Measurements from ENCODE around the gene E2F2. TPM values are rescaled to one million over a fixed set of nuclear protein-coding genes. Genes with fewer than 3 reads are reported as not detected.

The E2F2 gene
- polyA plus RNA-seq, 1 of the 3 experiments (the other 2 are of a cell fraction) = 0.43 TPM

- TF ChIP-seq NFIC (IDR thresholded peaks at IDR 0.05; ENCODE audit: borderline replicate concordance) = peak; percentile 42; the same call in 1 of the 2 replicates
- peak; percentile 62; the same call in 1 of the 2 replicates for TF ChIP-seq SIN3A (IDR thresholded peaks at IDR 0.05; ENCODE audit: borderline replicate concordance, low read depth, low read length)
- TF ChIP-seq FOXJ3 (CRISPR knock-in tag; IDR thresholded peaks at IDR 0.05) = no peak
- peak; percentile 44; the same call in 1 of the 2 replicates for TF ChIP-seq POLR2AphosphoS5 (IDR thresholded peaks at IDR 0.05; ENCODE audit: low read depth, low read length)
- TF ChIP-seq MAX (IDR thresholded peaks at IDR 0.05; ENCODE audit: low read depth) = 0 out of 2 replicates have a peak, but pooled peaks have one; percentile 38
- TF ChIP-seq RXRA (IDR thresholded peaks at IDR 0.05; ENCODE audit: borderline replicate concordance, low read depth) = peak; percentile 59; the same call in 1 of the 2 replicates
- peak; percentile 27; the same call in 1 of the 2 replicates for TF ChIP-seq JUND (IDR thresholded peaks at IDR 0.05)
- TF ChIP-seq RFX5 (IDR thresholded peaks at IDR 0.05; ENCODE audit: low read length) = no peak
Measured at GRCh38 chr1:23555986-23556634, 25.1 kb upstream of the E2F2 start (continued).

GRCh38 chr1:23555270-23555985 lies 24.4 kb upstream of the E2F2 start:
- H3K36me3 ChIP-seq (replicated peaks in 1 of 2; ENCODE audit: control insufficient read depth in 1 of 2, insufficient read depth in 2 of 2, low read length in 1 of 2) = peaks cover 2 to 23% of the 10 kb centered on the region in 2 experiments
- ChIA-PET POLR2A (interaction anchor here (0.9 to 1.8 kb wide), 8 partner anchors 13 to 83 kb away, joined by 3 to 9 read pairs (median 4); no protein-coding TSS in a partner anchor), CTCF (interaction anchor here (0.7 to 18.2 kb wide), 9 partner anchors 9 to 137 kb away, joined by 3 to 708 read pairs (median 6); partner anchors contain the start of genes E2F2 and RPL11)
- H3K9me2 ChIP-seq = no peaks in the 10 kb centered on the region
- no peaks in the 10 kb centered on the region for H3K27me3 ChIP-seq (ENCODE audit: insufficient read depth)
- peaks cover 31% of the 10 kb centered on the region for H3K79me2 ChIP-seq (ENCODE audit: insufficient read depth)
- 19% methylated on average over 15 of the region's 15 CpGs for WGBS (ENCODE audit: low lambda C conversion rate)
- peak overlapping the region; percentile 98 to 100 for H3K27ac ChIP-seq (ENCODE audit: low read depth in 2 of 2, low read length in 1 of 2)
- H4K20me1 ChIP-seq (ENCODE audit: insufficient read depth) = peaks cover 30% of the 10 kb centered on the region
- H3K4me3 ChIP-seq (ENCODE audit: low read depth in 2 of 2, low read length in 1 of 2) = peak overlapping the region; percentile 44 to 50; a peak in 3 of 4 replicates
- H2AFZ ChIP-seq (ENCODE audit: low read depth) = no peak overlapping the region
- no peak for DNase-seq
- H3F3A ChIP-seq (replicated peaks; ENCODE audit: insufficient read depth) = peaks cover 53% of the 10 kb centered on the region
- H3K4me2 ChIP-seq = peak overlapping the region; percentile 93
- H3K9me3 ChIP-seq = no peaks in the 10 kb centered on the region
- peaks cover 39 to 81% of the 10 kb centered on the region in 2 experiments for H3K4me1 ChIP-seq (ENCODE audit: control insufficient read depth in 1 of 2, insufficient read depth in 2 of 2, low read depth in 1 of 2, low read length in 1 of 2)
- peak overlapping the region; percentile 99 for H3K9ac ChIP-seq
- TF ChIP-seq GABPA (IDR thresholded peaks at IDR 0.05; ENCODE audit: low read depth) = no peak
- no peak for TF ChIP-seq FOSL2 (IDR thresholded peaks at IDR 0.05; ENCODE audit: borderline replicate concordance, low read depth)
- TF ChIP-seq TAF1 (IDR thresholded peaks at IDR 0.05; ENCODE audit: borderline replicate concordance, low read depth, low read length) = 0 out of 2 replicates have a peak, but pooled peaks have one; percentile 2
- no peak; the same call in 1 of the 2 replicates for TF ChIP-seq MAX (IDR thresholded peaks at IDR 0.05; ENCODE audit: low read depth)
- TF ChIP-seq YY1 (IDR thresholded peaks at IDR 0.05; ENCODE audit: low read depth) = no peak; the same call in 1 of the 2 replicates
- TF ChIP-seq TCF12 (IDR thresholded peaks at IDR 0.05) = no peak
- TF ChIP-seq USF2 (IDR thresholded peaks at IDR 0.05; ENCODE audit: borderline replicate concordance, low read depth, low read length) = no peak
- no peak for TF ChIP-seq USF1 (IDR thresholded peaks at IDR 0.05; ENCODE audit: borderline replicate concordance, low read depth)
- no peak for TF ChIP-seq SIN3A (IDR thresholded peaks at IDR 0.05; ENCODE audit: borderline replicate concordance, low read depth, low read length)
- TF ChIP-seq CTCF (IDR thresholded peaks at IDR 0.05) = peak; percentile 8; the same call in 1 of the 2 replicates
- TF ChIP-seq RXRA (IDR thresholded peaks at IDR 0.05; ENCODE audit: borderline replicate concordance, low read depth) = no peak
- no peak; the same call in 1 of the 2 replicates for TF ChIP-seq NFIC (IDR thresholded peaks at IDR 0.05; ENCODE audit: borderline replicate concordance)
- TF ChIP-seq EP300 (IDR thresholded peaks at IDR 0.05; ENCODE audit: borderline replicate concordance in 1 of 2, low read depth in 1 of 2, low read length in 1 of 2) = no peak
- no peak for TF ChIP-seq NRF1 (IDR thresholded peaks at IDR 0.05; ENCODE audit: low read depth, low read length)
- TF ChIP-seq RCOR1 (IDR thresholded peaks at IDR 0.05; ENCODE audit: low read length) = no peak
- TF ChIP-seq RAD21 (IDR thresholded peaks at IDR 0.05; ENCODE audit: low read length) = 0 out of 2 replicates have a peak, but pooled peaks have one; percentile 7
- TF ChIP-seq FOXJ3 (CRISPR knock-in tag; IDR thresholded peaks at IDR 0.05) = no peak

All from SK-N-SH (cell line).